OCI-LY7 (cell line): Measurements from ENCODE around the gene MUC6.

ENCODE experiments used
- EZH2phosphoT487 ChIP-seq: fragments of 200-600 bp; sonication (generic); IDR thresholded peaks from 2 replicates; pipeline ENCODE4 v1.6.1; 2018; ENCODE audit warnings: low read depth, borderline replicate concordance, mild to moderate bottlenecking, mixed run types, antibody characterized with exemption, low read length, moderate library complexity, mixed read lengths
- TF ChIP-seq, protein P1 (sequence below): fragments of 200-600 bp; sonication (generic); conservative IDR thresholded peaks from 2 replicates; pipeline ENCODE4 v1.5.1; 2014; ENCODE audit warnings: mild to moderate bottlenecking, antibody characterized with exemption, low read length, moderate library complexity, mixed read lengths

DNA sequence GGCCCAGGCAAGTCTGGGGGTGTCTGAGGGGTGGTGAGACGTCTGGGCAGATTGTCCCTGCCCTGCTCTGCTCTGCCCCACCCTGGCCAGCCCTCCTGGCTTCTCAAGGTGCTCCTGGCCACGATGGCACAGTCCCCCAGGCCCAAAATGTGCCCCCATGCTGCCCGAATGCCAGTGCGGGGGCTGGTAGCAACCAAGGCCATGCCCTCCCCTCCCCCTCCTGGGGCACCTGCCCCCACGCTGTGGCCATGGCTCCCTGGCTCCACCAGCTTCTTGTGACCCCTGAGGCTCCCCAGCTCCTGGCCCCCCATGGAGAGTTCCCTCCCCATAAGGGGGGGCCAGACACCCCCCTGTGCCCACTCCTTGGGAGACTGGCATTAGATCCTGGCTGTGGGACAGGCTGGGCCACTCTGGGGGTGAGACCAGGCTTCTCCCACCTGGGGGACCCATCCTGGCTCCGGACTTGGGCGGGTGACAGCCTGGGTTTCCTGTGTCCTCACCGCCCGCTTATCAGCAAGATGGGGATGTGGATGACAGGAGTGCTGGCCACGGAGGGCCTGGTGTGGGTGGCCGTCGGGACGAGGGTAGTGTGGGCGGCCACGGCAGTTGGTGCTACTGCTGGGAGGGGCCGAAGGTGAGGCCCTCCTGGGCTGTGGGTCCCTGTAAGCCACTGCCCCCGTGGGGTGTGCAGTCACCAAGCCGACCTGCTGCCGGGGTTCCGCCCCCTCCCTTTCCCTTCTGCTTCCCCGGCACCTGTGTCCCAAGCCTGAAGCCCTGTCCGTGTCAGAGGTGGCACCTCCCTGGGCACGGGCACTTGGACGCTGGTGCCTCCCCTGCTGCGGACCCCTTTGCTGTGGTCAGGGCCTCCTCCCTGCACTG lies 15.9 kb upstream of the MUC6 start:
- TF ChIP-seq, protein P1, sequence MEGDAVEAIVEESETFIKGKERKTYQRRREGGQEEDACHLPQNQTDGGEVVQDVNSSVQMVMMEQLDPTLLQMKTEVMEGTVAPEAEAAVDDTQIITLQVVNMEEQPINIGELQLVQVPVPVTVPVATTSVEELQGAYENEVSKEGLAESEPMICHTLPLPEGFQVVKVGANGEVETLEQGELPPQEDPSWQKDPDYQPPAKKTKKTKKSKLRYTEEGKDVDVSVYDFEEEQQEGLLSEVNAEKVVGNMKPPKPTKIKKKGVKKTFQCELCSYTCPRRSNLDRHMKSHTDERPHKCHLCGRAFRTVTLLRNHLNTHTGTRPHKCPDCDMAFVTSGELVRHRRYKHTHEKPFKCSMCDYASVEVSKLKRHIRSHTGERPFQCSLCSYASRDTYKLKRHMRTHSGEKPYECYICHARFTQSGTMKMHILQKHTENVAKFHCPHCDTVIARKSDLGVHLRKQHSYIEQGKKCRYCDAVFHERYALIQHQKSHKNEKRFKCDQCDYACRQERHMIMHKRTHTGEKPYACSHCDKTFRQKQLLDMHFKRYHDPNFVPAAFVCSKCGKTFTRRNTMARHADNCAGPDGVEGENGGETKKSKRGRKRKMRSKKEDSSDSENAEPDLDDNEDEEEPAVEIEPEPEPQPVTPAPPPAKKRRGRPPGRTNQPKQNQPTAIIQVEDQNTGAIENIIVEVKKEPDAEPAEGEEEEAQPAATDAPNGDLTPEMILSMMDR: no peak
- TF ChIP-seq EZH2phosphoT487: no peak
